Measurements from ENCODE around the gene SULT2B1. TPM values are rescaled to one million over a fixed set of nuclear protein-coding genes. Genes with fewer than 3 reads are reported as not detected.
"Not testable (repeated sequence)": the region's sequence is repeated elsewhere in the genome, so short reads cannot be mapped to it uniquely, and the experiment has no call there.

The SULT2B1 gene
- total RNA-seq, 2 experiments from 2014 or later = not detected

- ATAC-seq = peak; percentile 81
- CTCF ChIA-PET = interaction anchor here (0.9 to 3.6 kb wide), 6 partner anchors 9 to 329 kb away, joined by 3 to 13 read pairs (median 4); no protein-coding TSS in a partner anchor
- peak; percentile 88 for DNase-seq
- Mint-ChIP-seq H3K27me3 (no peaks in the 10 kb centered on the region), H3K4me1 (peaks cover 21% of the 10 kb centered on the region), H3K27ac (no peak overlapping the region), H3K9me3 (ENCODE audit: low read depth) (no peaks in the 10 kb centered on the region), H3K4me3 (no peak overlapping the region), H3K36me3 (no peaks in the 10 kb centered on the region)
These were observed 38.5 kb upstream of the SULT2B1 start for GRCh38 chr19:48513289-48514122.

DNA sequence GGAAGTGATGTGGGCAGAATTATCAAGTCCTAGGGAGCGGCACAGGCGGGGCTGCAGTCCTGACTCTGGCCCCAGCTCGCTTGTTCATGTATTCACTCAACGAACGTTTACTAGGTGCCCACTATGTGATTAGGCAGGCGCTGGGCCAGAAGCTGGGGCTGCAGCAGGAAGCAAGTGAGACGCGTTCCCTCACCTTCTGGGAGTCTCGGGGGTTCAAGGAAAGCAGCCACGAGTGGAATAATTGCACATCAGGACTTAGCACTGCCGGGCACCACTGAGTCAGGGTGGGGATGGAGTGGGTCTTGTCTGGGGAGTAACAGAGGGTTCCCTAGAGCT, 37.9 kb upstream of the SULT2B1 start:
- DNase-seq = no peak
- no peaks in the 10 kb centered on the region for H3K27me3 Mint-ChIP-seq
- H3K36me3 Mint-ChIP-seq = no peaks in the 10 kb centered on the region
- H3K4me3 Mint-ChIP-seq = no peak overlapping the region
- CTCF ChIA-PET = interaction anchor here (0.6 to 3.6 kb wide), 8 partner anchors 9 to 329 kb away, joined by 3 to 13 read pairs (median 3); no protein-coding TSS in a partner anchor
- H3K4me1 Mint-ChIP-seq = peaks cover 21% of the 10 kb centered on the region
- no peak overlapping the region for H3K27ac Mint-ChIP-seq
- no peak for ATAC-seq
- H3K9me3 Mint-ChIP-seq (ENCODE audit: low read depth) = no peaks in the 10 kb centered on the region

GRCh38 chr19:48516536-48516935, 35.4 kb upstream of the SULT2B1 start:
- DNase-seq (no peak), ATAC-seq (no peak)
- Mint-ChIP-seq H3K9me3 (ENCODE audit: low read depth) (no peaks in the 10 kb centered on the region), H3K4me3 (no peak overlapping the region), H3K27ac (no peak overlapping the region), H3K27me3 (no peaks in the 10 kb centered on the region), H3K4me1 (peaks cover 11% of the 10 kb centered on the region), H3K36me3 (no peaks in the 10 kb centered on the region)
- CTCF ChIA-PET = interaction anchor here (1.4 kb wide), 1 partner anchor 11 kb away, joined by 5 read pairs; no protein-coding TSS in a partner anchor

GRCh38 chr19:48518207-48518606, 33.8 kb upstream of the SULT2B1 start:
- no peaks in the 10 kb centered on the region for H3K9me3 Mint-ChIP-seq (ENCODE audit: low read depth)
- H3K27me3 Mint-ChIP-seq = no peaks in the 10 kb centered on the region
- H3K4me1 Mint-ChIP-seq = peaks cover 11% of the 10 kb centered on the region
- CTCF ChIA-PET = interaction anchor here (1.0 to 1.4 kb wide), 2 partner anchors 12 to 91 kb away, joined by 3 to 5 read pairs; no protein-coding TSS in a partner anchor
- no peak overlapping the region for H3K4me3 Mint-ChIP-seq
- H3K36me3 Mint-ChIP-seq = no peaks in the 10 kb centered on the region
- ATAC-seq (no peak), DNase-seq (no peak)
- H3K27ac Mint-ChIP-seq = no peak overlapping the region

- not testable (repeated sequence) for ATAC-seq
These were observed 32.5 kb upstream of the SULT2B1 start for GRCh38 chr19:48519426-48519825.

GRCh38 chr19:48520134-48520533, 31.8 kb upstream of the SULT2B1 start:
- no peak overlapping the region for H3K27ac Mint-ChIP-seq
- no peaks in the 10 kb centered on the region for H3K27me3 Mint-ChIP-seq
- H3K9me3 Mint-ChIP-seq (ENCODE audit: low read depth) = peaks cover 2% of the 10 kb centered on the region
- H3K36me3 Mint-ChIP-seq = no peaks in the 10 kb centered on the region
- DNase-seq (no peak), ATAC-seq (no peak)
- CTCF ChIA-PET = interaction anchor here (0.8 kb wide), 1 partner anchor 68 kb away, joined by 4 read pairs; no protein-coding TSS in a partner anchor
- H3K4me1 Mint-ChIP-seq = no peaks in the 10 kb centered on the region
- H3K4me3 Mint-ChIP-seq = no peak overlapping the region

More at GRCh38 chr19:48519426-48519825, 32.5 kb upstream of the SULT2B1 start:
- not testable (repeated sequence) for DNase-seq; H3K36me3 Mint-ChIP-seq; H3K27me3 Mint-ChIP-seq; H3K27ac Mint-ChIP-seq; H3K4me1 Mint-ChIP-seq; H3K9me3 Mint-ChIP-seq (ENCODE audit: low read depth); H3K4me3 Mint-ChIP-seq
- CTCF ChIA-PET = interaction anchor here (1.0 kb wide), 1 partner anchor 90 kb away, joined by 3 read pairs; no protein-coding TSS in a partner anchor

DNA sequence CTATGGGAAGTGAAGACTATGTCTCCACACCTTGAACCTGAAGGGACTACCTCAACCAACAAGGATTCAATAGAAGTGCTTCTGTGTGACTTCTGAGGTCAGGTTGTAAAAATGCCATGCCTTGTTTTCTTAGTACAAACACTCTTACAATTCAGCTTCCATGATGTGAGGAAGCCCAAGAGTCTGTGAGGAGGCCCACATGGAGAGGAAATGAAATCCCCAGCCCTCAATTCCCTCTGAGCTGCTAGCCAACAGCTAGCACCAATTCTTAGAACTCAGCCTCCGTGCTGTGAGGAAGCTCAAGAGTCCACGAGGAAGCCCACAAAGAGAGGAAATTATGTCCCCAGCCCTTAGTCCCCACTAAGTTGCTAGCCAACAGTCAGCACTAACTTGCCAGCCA, 27.8 kb upstream of the SULT2B1 start:
- H3K4me1 Mint-ChIP-seq = no peaks in the 10 kb centered on the region
- ATAC-seq (no peak), DNase-seq (no peak)
- CTCF ChIA-PET = interaction anchor here (0.9 to 1.6 kb wide), 3 partner anchors 35 to 64 kb away, joined by 3 to 4 read pairs (median 3); no protein-coding TSS in a partner anchor
- no peak overlapping the region for H3K4me3 Mint-ChIP-seq
- no peaks in the 10 kb centered on the region for H3K36me3 Mint-ChIP-seq
- no peak overlapping the region for H3K27ac Mint-ChIP-seq
- peaks cover 4% of the 10 kb centered on the region for H3K27me3 Mint-ChIP-seq
- peaks cover 16% of the 10 kb centered on the region for H3K9me3 Mint-ChIP-seq (ENCODE audit: low read depth)

GRCh38 chr19:48524732-48525131, 27.2 kb upstream of the SULT2B1 start:
- DNase-seq (no peak), ATAC-seq (no peak)
- CTCF ChIA-PET = interaction anchor here (1.0 kb wide), 1 partner anchor 58 kb away, joined by 3 read pairs; no protein-coding TSS in a partner anchor
- H3K27ac Mint-ChIP-seq = no peak overlapping the region
- H3K9me3 Mint-ChIP-seq (ENCODE audit: low read depth) = peaks cover 16% of the 10 kb centered on the region
- H3K27me3 Mint-ChIP-seq = peaks cover 4% of the 10 kb centered on the region
- no peak overlapping the region for H3K4me3 Mint-ChIP-seq
- no peaks in the 10 kb centered on the region for H3K4me1 Mint-ChIP-seq
- no peaks in the 10 kb centered on the region for H3K36me3 Mint-ChIP-seq

GRCh38 chr19:48529156-48529555, 22.8 kb upstream of the SULT2B1 start:
- H3K36me3 Mint-ChIP-seq = no peaks in the 10 kb centered on the region
- H3K27me3 Mint-ChIP-seq = peaks cover 7% of the 10 kb centered on the region
- H3K4me1 Mint-ChIP-seq = no peaks in the 10 kb centered on the region
- CTCF ChIA-PET = interaction anchor here (0.7 kb wide), 1 partner anchor 55 kb away, joined by 4 read pairs; no protein-coding TSS in a partner anchor
- H3K27ac Mint-ChIP-seq = no peak overlapping the region
- peaks cover 14% of the 10 kb centered on the region for H3K9me3 Mint-ChIP-seq (ENCODE audit: low read depth)
- no peak overlapping the region for H3K4me3 Mint-ChIP-seq
- ATAC-seq (no peak), DNase-seq (no peak)

GRCh38 chr19:48530066-48530720, 21.8 kb upstream of the SULT2B1 start:
- H3K4me1 Mint-ChIP-seq = no peaks in the 10 kb centered on the region
- peaks cover 14% of the 10 kb centered on the region for H3K9me3 Mint-ChIP-seq (ENCODE audit: low read depth)
- no peak overlapping the region for H3K4me3 Mint-ChIP-seq
- CTCF ChIA-PET = no interaction called here
- H3K36me3 Mint-ChIP-seq = no peaks in the 10 kb centered on the region
- ATAC-seq (no peak), DNase-seq (no peak)
- H3K27me3 Mint-ChIP-seq = peaks cover 7% of the 10 kb centered on the region
- no peak overlapping the region for H3K27ac Mint-ChIP-seq

DNA sequence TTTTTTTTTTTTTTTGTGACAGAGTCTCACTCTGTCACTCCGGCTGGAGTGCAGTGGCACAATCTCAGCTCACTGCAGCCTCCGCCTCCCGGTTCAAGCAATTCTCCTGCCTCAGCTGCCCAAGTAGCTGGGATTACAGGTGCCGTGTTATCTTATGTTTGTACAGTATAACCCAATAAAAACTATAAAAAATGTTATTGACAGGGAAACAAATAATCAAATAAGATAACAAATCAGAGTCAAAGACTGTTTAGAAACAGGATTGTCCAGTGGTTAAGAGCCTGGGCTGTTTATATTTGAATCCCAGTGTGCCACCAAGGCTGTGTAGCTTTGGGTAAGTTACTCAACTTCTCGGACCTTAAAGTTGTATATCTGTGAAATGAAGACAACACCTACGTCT, 21.2 kb upstream of the SULT2B1 start:
- Mint-ChIP-seq H3K9me3 (ENCODE audit: low read depth) (peaks cover 14% of the 10 kb centered on the region), H3K4me3 (no peak overlapping the region), H3K4me1 (no peaks in the 10 kb centered on the region), H3K27me3 (peaks cover 7% of the 10 kb centered on the region), H3K36me3 (no peaks in the 10 kb centered on the region), H3K27ac (no peak overlapping the region)
- ATAC-seq = no peak
- DNase-seq = no peak
- CTCF ChIA-PET = interaction anchor here (1.4 kb wide), 1 partner anchor 54 kb away, joined by 3 read pairs; no protein-coding TSS in a partner anchor

GRCh38 chr19:48533770-48534169, 18.2 kb upstream of the SULT2B1 start:
- H3K27ac Mint-ChIP-seq = no peak overlapping the region

GRCh38 chr19:48537541-48537940, 14.4 kb upstream of the SULT2B1 start:
- Mint-ChIP-seq H3K27ac (no peak overlapping the region), H3K4me1 (no peaks in the 10 kb centered on the region), H3K36me3 (no peaks in the 10 kb centered on the region), H3K4me3 (no peak overlapping the region), H3K27me3 (no peaks in the 10 kb centered on the region), H3K9me3 (ENCODE audit: low read depth) (no peaks in the 10 kb centered on the region)
- CTCF ChIA-PET = no interaction called here
- no peak for ATAC-seq
- DNase-seq = no peak

More at GRCh38 chr19:48533770-48534169, 18.2 kb upstream of the SULT2B1 start:
- Mint-ChIP-seq H3K4me1 (no peaks in the 10 kb centered on the region), H3K27me3 (peaks cover 3% of the 10 kb centered on the region), H3K4me3 (no peak overlapping the region), H3K36me3 (no peaks in the 10 kb centered on the region), H3K9me3 (ENCODE audit: low read depth) (no peaks in the 10 kb centered on the region)
- ATAC-seq = no peak
- DNase-seq = no peak
- CTCF ChIA-PET = no interaction called here
